Astrocyte (in vitro differentiated cells and primary cell): Measurements from ENCODE around the gene NOLC1. TPM values are rescaled to one million over a fixed set of nuclear protein-coding genes. Genes with fewer than 3 reads are reported as not detected.

Source experiments
- DNase-seq: peaks from one replicate; pipeline ENCODE4 v3.0.0-alpha.2; 2010; ENCODE audit warnings: low read depth
- FAIRE-seq: peaks from 2 replicates; lab custom pipeline; 2011; peaks lifted over from hg19 to GRCh38; lab: Jason Lieb, UNC
- H2AFZ ChIP-seq: 2 replicates; pipeline ENCODE4 v1.6.0; 2012; ENCODE audit warnings: low read depth, low read length, inconsistent platforms
- H3K27ac ChIP-seq: 2 replicates; pipeline ENCODE4 v1.5.1; 2011; ENCODE audit warnings: low read depth, low read length, inconsistent platforms
- H3K27me3 ChIP-seq: 2 replicates; pipeline ENCODE4 v1.6.0; 2011; ENCODE audit warnings: low read length, inconsistent platforms; ENCODE audit not compliant: insufficient read depth
- H3K36me3 ChIP-seq: 2 replicates; pipeline ENCODE4 v1.5.1; 2011; ENCODE audit warnings: low read length, inconsistent platforms; ENCODE audit not compliant: insufficient read depth
- H3K4me1 ChIP-seq: 2 replicates; pipeline ENCODE4 v1.5.1; 2011; ENCODE audit warnings: low read length, inconsistent platforms; ENCODE audit not compliant: insufficient read depth
- H3K4me2 ChIP-seq: 2 replicates; pipeline ENCODE4 v1.6.0; 2012; ENCODE audit warnings: low read length, inconsistent platforms
- H3K4me3 ChIP-seq: 2 replicates; pipeline ENCODE4 v1.5.1; 2011; ENCODE audit warnings: low read depth, mild to moderate bottlenecking, low read length, inconsistent platforms; ENCODE audit not compliant: insufficient read depth
- H3K79me2 ChIP-seq: 2 replicates; pipeline ENCODE4 v1.6.0; 2012; ENCODE audit warnings: mild to moderate bottlenecking, low read length, inconsistent platforms; ENCODE audit not compliant: insufficient read depth
- H3K9ac ChIP-seq: 2 replicates; pipeline ENCODE4 v1.6.0; 2012; ENCODE audit warnings: mild to moderate bottlenecking, low read length, inconsistent platforms
- H3K9me3 ChIP-seq: 2 replicates; pipeline ENCODE4 v1.5.1; 2012; ENCODE audit warnings: low read depth, mild to moderate bottlenecking, low read length, inconsistent platforms; ENCODE audit not compliant: insufficient read depth
- H4K20me1 ChIP-seq: 2 replicates; pipeline ENCODE4 v1.6.0; 2012; ENCODE audit warnings: low read length, inconsistent platforms; ENCODE audit not compliant: insufficient read depth
- H3K27ac Mint-ChIP-seq: one replicate; pipeline ENCODE4 v1.8.0; 2021; ENCODE audit warnings: mild to moderate bottlenecking, mixed read lengths; ENCODE audit not compliant: unreplicated experiment
- H3K27me3 Mint-ChIP-seq: one replicate; pipeline ENCODE4 v1.8.0; 2021; ENCODE audit warnings: low read depth, mixed read lengths; ENCODE audit not compliant: unreplicated experiment
- H3K36me3 Mint-ChIP-seq: one replicate; pipeline ENCODE4 v1.8.0; 2021; ENCODE audit warnings: low read depth, mixed read lengths; ENCODE audit not compliant: unreplicated experiment
- H3K4me1 Mint-ChIP-seq: one replicate; pipeline ENCODE4 v1.8.0; 2021; ENCODE audit warnings: low read depth, mixed read lengths; ENCODE audit not compliant: unreplicated experiment
- H3K4me3 Mint-ChIP-seq: one replicate; pipeline ENCODE4 v1.8.0; 2021; ENCODE audit warnings: mild to moderate bottlenecking, moderate library complexity, mixed read lengths; ENCODE audit not compliant: unreplicated experiment
- H3K9me3 Mint-ChIP-seq: one replicate; pipeline ENCODE4 v1.8.0; 2021; ENCODE audit warnings: mild to moderate bottlenecking, mixed read lengths; ENCODE audit not compliant: unreplicated experiment
- CTCF ChIP-seq: IDR thresholded peaks from 2 replicates; pipeline ENCODE4 v1.5.1; 2011; ENCODE audit warnings: low read depth, mild to moderate bottlenecking, inconsistent platforms, low read length, moderate library complexity; ENCODE audit not compliant: insufficient read depth
- EZH2 ChIP-seq: IDR thresholded peaks from 2 replicates; pipeline ENCODE4 v1.6.1; 2012; ENCODE audit warnings: mild to moderate bottlenecking, low read length, inconsistent platforms; ENCODE audit not compliant: insufficient read depth
- total RNA-seq: library from RNA; stranded (reverse); gene quantifications from 2 replicates; pipeline ENCODE4 v1.2.1, GENCODE V29; 2021

NOLC1 gene
- total RNA-seq, 1 donor from 2014 or later = 92.9 TPM

DNA sequence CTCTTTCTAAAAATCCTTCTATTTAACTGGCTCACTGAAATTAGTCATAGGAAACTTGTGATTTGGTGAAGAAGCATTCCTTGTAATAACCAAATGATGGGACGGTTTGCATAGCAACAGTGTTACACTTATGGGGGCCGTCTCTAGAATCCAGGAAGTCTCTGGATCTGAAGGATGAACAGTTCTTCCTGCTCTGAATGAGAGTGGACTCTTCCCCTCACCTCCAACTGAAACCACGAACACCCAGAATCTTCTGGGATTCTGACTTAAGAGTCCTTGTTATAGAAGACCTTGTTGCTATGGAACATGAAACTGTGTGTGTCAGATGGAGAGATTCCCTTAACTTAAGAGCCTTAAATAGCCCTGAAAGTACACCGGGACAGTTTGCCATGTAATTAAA, 23.2 kb downstream of the NOLC1 start:
- H2AFZ ChIP-seq = peak overlapping the region; percentile 53
- TF ChIP-seq CTCF (no peak), EZH2 (no peak)
- H3K36me3 Mint-ChIP-seq = no peaks in the 10 kb centered on the region
- H3K27me3 ChIP-seq = no peaks in the 10 kb centered on the region
- peak overlapping the region; percentile 84 for H3K27ac Mint-ChIP-seq
- peaks cover 3% of the 10 kb centered on the region for H3K27me3 Mint-ChIP-seq
- H4K20me1 ChIP-seq = no peaks in the 10 kb centered on the region
- H3K36me3 ChIP-seq = no peaks in the 10 kb centered on the region
- peak; percentile 62 for DNase-seq
- no peaks in the 10 kb centered on the region for H3K9me3 ChIP-seq
- H3K9me3 Mint-ChIP-seq = no peaks in the 10 kb centered on the region
- no peak overlapping the region for H3K4me3 Mint-ChIP-seq
- H3K27ac ChIP-seq = no peak overlapping the region
- peak; percentile 70 for FAIRE-seq
- H3K79me2 ChIP-seq = no peaks in the 10 kb centered on the region
- no peak overlapping the region for H3K9ac ChIP-seq
- peak overlapping the region; percentile 45 for H3K4me2 ChIP-seq
- H3K4me1 ChIP-seq = peaks cover 3% of the 10 kb centered on the region
- no peak overlapping the region for H3K4me3 ChIP-seq
- peaks cover 8% of the 10 kb centered on the region for H3K4me1 Mint-ChIP-seq

DNA sequence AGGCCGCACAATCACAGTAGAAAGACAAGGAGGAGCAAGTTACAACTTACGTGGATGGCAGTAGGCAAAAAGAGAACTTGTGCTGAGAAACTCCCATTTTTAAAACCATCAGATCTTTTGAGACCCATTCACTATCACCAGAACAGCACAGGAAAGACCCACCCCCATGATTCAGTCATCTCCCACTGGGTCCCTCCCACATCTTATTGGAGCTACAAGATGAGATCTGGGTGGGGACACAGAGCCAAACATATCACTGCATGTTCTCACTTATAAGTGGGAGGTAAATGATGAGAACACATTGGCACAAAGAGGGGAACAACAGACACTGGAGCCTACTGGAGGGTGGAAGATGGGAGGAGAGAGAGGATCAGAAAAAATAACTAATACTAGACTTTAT, 32.4 kb downstream of the NOLC1 start:
- peaks cover 21% of the 10 kb centered on the region for H3K9me3 Mint-ChIP-seq
- H3K79me2 ChIP-seq = no peaks in the 10 kb centered on the region
- no peaks in the 10 kb centered on the region for H3K4me1 Mint-ChIP-seq
- no peak overlapping the region for H3K4me3 Mint-ChIP-seq
- H3K27me3 ChIP-seq = no peaks in the 10 kb centered on the region
- peaks cover 5% of the 10 kb centered on the region for H3K27me3 Mint-ChIP-seq
- peaks cover 4% of the 10 kb centered on the region for H3K36me3 Mint-ChIP-seq
- TF ChIP-seq CTCF = no peak
- TF ChIP-seq EZH2 = no peak
- no peak for FAIRE-seq
- peaks cover 5% of the 10 kb centered on the region for H3K9me3 ChIP-seq
- no peak overlapping the region for H3K4me3 ChIP-seq
- H3K27ac ChIP-seq = no peak overlapping the region
- H2AFZ ChIP-seq = no peak overlapping the region
- H3K36me3 ChIP-seq = no peaks in the 10 kb centered on the region
- no peaks in the 10 kb centered on the region for H3K4me1 ChIP-seq
- H3K9ac ChIP-seq = no peak overlapping the region
- no peak for DNase-seq
- no peak overlapping the region for H3K27ac Mint-ChIP-seq
- no peaks in the 10 kb centered on the region for H4K20me1 ChIP-seq
- no peak overlapping the region for H3K4me2 ChIP-seq

DNA sequence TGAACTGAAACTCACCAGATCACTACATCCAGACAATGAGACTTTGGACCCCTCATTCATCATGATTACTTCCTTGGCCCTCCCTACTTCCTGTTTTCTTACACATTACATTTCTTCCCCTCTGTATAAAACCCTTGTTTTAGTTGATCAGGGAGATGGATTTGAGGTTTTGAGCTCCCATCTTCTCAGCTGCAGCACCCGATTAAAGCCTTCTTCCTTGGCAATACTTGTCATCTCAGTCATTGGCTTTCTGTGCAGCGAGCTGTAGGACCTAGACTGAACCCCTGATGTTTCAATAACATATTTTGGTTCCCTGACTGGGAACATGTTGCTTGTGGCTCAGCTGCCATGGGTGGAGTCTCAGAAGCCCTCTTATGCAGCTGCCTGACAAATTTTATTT, 33.1 kb downstream of the NOLC1 start:
- Histone ChIP-seq H3K36me3 (no peaks in the 10 kb centered on the region), H3K79me2 (no peaks in the 10 kb centered on the region), H4K20me1 (no peaks in the 10 kb centered on the region), H2AFZ (no peak overlapping the region), H3K4me1 (no peaks in the 10 kb centered on the region), H3K4me2 (no peak overlapping the region), H3K9me3 (peaks cover 5% of the 10 kb centered on the region), H3K27me3 (no peaks in the 10 kb centered on the region), H3K27ac (no peak overlapping the region), H3K9ac (no peak overlapping the region), H3K4me3 (no peak overlapping the region)
- H3K4me1 Mint-ChIP-seq = no peaks in the 10 kb centered on the region
- FAIRE-seq (no peak), DNase-seq (no peak)
- TF ChIP-seq EZH2 (no peak), CTCF (no peak)
- H3K9me3 Mint-ChIP-seq = peaks cover 25% of the 10 kb centered on the region
- no peak overlapping the region for H3K27ac Mint-ChIP-seq
- peaks cover 5% of the 10 kb centered on the region for H3K27me3 Mint-ChIP-seq
- no peak overlapping the region for H3K4me3 Mint-ChIP-seq
- H3K36me3 Mint-ChIP-seq = peaks cover 4% of the 10 kb centered on the region
